ENCODE measurements around the gene PLCD3. TPM values are rescaled to one million over a fixed set of nuclear protein-coding genes. Genes with fewer than 3 reads are reported as not detected.

The PLCD3 gene
- total and polyA plus RNA-seq, 10 of the 15 experiments (the other 5 are each of a cell fraction or from before 2014, with no cell fraction given): 0.02 to 1.6 (median 0.44) TPM

- TF ChIP-seq, protein P1, sequence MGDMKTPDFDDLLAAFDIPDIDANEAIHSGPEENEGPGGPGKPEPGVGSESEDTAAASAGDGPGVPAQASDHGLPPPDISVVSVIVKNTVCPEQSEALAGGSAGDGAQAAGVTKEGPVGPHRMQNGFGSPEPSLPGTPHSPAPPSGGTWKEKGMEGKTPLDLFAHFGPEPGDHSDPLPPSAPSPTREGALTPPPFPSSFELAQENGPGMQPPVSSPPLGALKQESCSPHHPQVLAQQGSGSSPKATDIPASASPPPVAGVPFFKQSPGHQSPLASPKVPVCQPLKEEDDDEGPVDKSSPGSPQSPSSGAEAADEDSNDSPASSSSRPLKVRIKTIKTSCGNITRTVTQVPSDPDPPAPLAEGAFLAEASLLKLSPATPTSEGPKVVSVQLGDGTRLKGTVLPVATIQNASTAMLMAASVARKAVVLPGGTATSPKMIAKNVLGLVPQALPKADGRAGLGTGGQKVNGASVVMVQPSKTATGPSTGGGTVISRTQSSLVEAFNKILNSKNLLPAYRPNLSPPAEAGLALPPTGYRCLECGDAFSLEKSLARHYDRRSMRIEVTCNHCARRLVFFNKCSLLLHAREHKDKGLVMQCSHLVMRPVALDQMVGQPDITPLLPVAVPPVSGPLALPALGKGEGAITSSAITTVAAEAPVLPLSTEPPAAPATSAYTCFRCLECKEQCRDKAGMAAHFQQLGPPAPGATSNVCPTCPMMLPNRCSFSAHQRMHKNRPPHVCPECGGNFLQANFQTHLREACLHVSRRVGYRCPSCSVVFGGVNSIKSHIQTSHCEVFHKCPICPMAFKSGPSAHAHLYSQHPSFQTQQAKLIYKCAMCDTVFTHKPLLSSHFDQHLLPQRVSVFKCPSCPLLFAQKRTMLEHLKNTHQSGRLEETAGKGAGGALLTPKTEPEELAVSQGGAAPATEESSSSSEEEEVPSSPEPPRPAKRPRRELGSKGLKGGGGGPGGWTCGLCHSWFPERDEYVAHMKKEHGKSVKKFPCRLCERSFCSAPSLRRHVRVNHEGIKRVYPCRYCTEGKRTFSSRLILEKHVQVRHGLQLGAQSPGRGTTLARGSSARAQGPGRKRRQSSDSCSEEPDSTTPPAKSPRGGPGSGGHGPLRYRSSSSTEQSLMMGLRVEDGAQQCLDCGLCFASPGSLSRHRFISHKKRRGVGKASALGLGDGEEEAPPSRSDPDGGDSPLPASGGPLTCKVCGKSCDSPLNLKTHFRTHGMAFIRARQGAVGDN (IDR thresholded peaks at IDR 0.05): no peak; the same call in 1 of the 2 replicates
- TF ChIP-seq NR2F1 (conservative IDR thresholded peaks at IDR 0.05) (peak; percentile 57), BHLHE40 (IDR thresholded peaks at IDR 0.05; ENCODE audit: borderline replicate concordance in 1 of 2, low read depth in 2 of 2, low read length in 1 of 2) (no peak), POLR2AphosphoS5 (IDR thresholded peaks at IDR 0.05; ENCODE audit: low read length) (peak; percentile 100), SUZ12 (IDR thresholded peaks at IDR 0.05; ENCODE audit: unreplicated experiment) (no peak), HSF1 (IDR thresholded peaks at IDR 0.05; ENCODE audit: low read depth, low read length) (peak; percentile 73; the same call in 1 of the 2 replicates), SUPT20H (IDR thresholded peaks at IDR 0.05; ENCODE audit: borderline replicate concordance, control insufficient read depth, low read depth, low read length) (no peak), GATAD2B (conservative IDR thresholded peaks at IDR 0.05; ENCODE audit: low read depth) (peak; percentile 98), EP300 (IDR thresholded peaks at IDR 0.05; ENCODE audit: borderline replicate concordance in 1 of 2, control insufficient read depth in 1 of 2, low read depth in 2 of 2, low read length in 2 of 2) (peak; percentile 13 to 14; a peak in 1 of 4 replicates), IRF3 (IDR thresholded peaks at IDR 0.05) (no peak), PML (IDR thresholded peaks at IDR 0.05; ENCODE audit: low read length) (peak; percentile 100), NRF1 (conservative IDR thresholded peaks at IDR 0.05; ENCODE audit: low read depth, low read length) (peak; percentile 95), CHD1 (IDR thresholded peaks at IDR 0.05; ENCODE audit: low read depth, low read length) (peak; percentile 84), KAT2A (conservative IDR thresholded peaks at IDR 0.05; ENCODE audit: control insufficient read depth, low read depth, low read length) (no peak), RUNX3 (IDR thresholded peaks at IDR 0.05; ENCODE audit: low read length) (peak; percentile 73), MEF2B (IDR thresholded peaks at IDR 0.05; ENCODE audit: partially characterized antibody, poor library complexity, severe bottlenecking) (peak; percentile 50), NFYA (IDR thresholded peaks at IDR 0.05; ENCODE audit: borderline replicate concordance, low read depth, low read length) (no peak)
- TF ChIP-seq, protein P2, sequence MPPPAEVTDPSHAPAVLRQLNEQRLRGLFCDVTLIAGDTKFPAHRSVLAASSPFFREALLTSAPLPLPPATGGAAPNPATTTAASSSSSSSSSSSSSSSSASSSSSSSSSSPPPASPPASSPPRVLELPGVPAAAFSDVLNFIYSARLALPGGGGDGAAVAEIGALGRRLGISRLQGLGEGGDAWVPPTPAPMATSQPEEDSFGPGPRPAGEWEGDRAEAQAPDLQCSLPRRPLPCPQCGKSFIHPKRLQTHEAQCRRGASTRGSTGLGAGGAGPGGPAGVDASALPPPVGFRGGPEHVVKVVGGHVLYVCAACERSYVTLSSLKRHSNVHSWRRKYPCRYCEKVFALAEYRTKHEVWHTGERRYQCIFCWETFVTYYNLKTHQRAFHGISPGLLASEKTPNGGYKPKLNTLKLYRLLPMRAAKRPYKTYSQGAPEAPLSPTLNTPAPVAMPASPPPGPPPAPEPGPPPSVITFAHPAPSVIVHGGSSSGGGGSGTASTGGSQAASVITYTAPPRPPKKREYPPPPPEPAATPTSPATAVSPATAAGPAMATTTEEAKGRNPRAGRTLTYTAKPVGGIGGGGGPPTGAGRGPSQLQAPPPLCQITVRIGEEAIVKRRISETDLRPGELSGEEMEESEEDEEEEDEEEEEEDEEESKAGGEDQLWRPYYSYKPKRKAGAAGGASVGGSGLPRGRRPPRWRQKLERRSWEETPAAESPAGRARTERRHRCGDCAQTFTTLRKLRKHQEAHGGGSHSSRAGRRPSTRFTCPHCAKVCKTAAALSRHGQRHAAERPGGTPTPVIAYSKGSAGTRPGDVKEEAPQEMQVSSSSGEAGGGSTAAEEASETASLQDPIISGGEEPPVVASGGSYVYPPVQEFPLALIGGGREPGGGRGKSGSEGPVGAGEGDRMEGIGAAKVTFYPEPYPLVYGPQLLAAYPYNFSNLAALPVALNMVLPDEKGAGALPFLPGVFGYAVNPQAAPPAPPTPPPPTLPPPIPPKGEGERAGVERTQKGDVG (CRISPR knock-in tag; IDR thresholded peaks at IDR 0.05): peak; percentile 95
These were observed 16.1 kb upstream of the PLCD3 start, which contains the start of gene HEXIM1 (continued) for GRCh38 chr17:45148183-45149036.
